Measurements from ENCODE around the gene DPCD. TPM values are rescaled to one million over a fixed set of nuclear protein-coding genes. Genes with fewer than 3 reads are reported as not detected.

DPCD gene
- polyA plus RNA-seq, 1 donor from 2014 or later: 234 TPM

DNA sequence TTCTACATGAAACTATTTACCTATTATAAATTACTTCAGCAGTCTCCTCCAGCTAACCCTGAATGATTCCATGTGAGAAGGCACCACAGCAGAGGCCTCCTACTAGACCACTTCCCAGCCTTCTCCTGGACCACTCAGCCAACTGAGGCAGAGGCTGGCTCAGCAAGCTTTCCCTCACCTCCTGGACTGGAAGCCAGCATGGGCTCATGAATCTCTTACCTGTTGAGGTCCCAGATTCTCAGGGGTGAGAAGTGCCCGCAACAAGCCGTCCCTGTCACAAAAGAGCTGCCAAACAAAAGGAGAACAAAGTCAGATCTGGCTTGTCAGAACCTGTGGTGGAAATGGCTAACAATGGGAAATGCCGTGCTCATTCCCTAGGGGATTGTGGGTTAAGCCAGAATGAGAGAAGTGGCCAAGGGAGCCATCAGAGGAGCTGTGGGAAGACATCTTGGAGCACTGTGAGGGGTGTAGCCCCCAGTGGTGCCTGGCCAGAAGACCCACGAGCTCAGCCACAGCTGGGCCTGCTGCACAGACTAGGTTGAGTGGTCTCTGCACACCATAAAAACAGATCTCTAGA lies 36.5 kb downstream of the DPCD start:
- Histone ChIP-seq H3K9me3 (ENCODE audit: low read length) (no peaks in the 10 kb centered on the region), H3K27ac (ENCODE audit: low read length) (no peak overlapping the region), H3K4me2 (ENCODE audit: low read length) (no peak overlapping the region), H3K27me3 (ENCODE audit: insufficient read depth, low read depth, low read length) (peaks cover 40% of the 10 kb centered on the region), H3F3A (ENCODE audit: insufficient read depth, low read length, poor library complexity, severe bottlenecking) (no peaks in the 10 kb centered on the region), H4K20me1 (ENCODE audit: insufficient read depth) (no peaks in the 10 kb centered on the region), H3K36me3 (ENCODE audit: insufficient read depth, low read length) (no peaks in the 10 kb centered on the region), H3K4me3 (ENCODE audit: low read length) (no peak overlapping the region), H3K9me2 (ENCODE audit: insufficient read depth, low read length) (no peaks in the 10 kb centered on the region), H3K9ac (ENCODE audit: low read length) (no peak overlapping the region), H2AFZ (ENCODE audit: low read depth, low read length) (no peak overlapping the region), H3K79me2 (replicated peaks; ENCODE audit: insufficient read depth, low read length) (no peaks in the 10 kb centered on the region)
- TF ChIP-seq SMC3 (conservative IDR thresholded peaks at IDR 0.05; ENCODE audit: poor library complexity) (no peak), REST (IDR thresholded peaks at IDR 0.05; ENCODE audit: borderline replicate concordance) (no peak), TAF1 (IDR thresholded peaks at IDR 0.05; ENCODE audit: low read depth) (no peak), CTCF (IDR thresholded peaks at IDR 0.05; ENCODE audit: poor library complexity, severe bottlenecking) (no peak), MXI1 (conservative IDR thresholded peaks at IDR 0.05; ENCODE audit: poor library complexity, severe bottlenecking) (no peak), POLR2AphosphoS5 (IDR thresholded peaks at IDR 0.05) (no peak), RAD21 (conservative IDR thresholded peaks at IDR 0.05) (no peak), EP300 (conservative IDR thresholded peaks at IDR 0.05; ENCODE audit: poor library complexity, severe bottlenecking) (no peak), EZH2 (IDR thresholded peaks at IDR 0.05; ENCODE audit: borderline replicate concordance, insufficient read depth, low read length, poor library complexity, severe bottlenecking) (no peak)

DNA sequence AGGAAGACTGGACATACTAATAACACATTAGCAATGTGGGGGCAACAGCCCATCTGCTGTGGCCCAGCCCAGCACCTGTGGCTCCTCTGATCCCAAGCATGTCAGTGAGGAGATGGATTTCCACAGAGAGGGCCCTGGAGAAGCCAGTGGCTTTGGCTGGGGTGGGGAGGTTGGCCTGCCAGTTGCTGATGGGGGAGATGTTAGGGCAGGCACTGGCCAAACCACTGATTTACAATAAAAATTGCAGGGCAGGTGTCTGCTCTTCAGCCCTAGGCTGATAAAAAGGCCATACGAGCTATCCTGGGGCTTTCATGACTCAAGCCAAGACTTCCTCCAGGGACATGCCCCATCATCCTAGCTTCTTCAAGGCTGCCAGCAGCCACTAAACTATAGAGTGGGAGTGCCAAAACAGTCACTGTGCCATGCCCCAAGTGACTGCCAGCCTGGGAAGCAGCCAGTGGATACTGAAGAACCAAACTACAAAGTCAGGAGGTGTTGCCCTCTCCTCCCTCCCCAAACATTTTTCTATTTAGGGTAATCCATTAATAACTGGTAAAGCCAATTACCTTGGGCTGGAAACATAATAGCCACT lies 37.8 kb downstream of the DPCD start:
- no peaks in the 10 kb centered on the region for H3K79me2 ChIP-seq (replicated peaks; ENCODE audit: insufficient read depth, low read length)
- no peak overlapping the region for H3K4me3 ChIP-seq (ENCODE audit: low read length)
- H3K9me2 ChIP-seq (ENCODE audit: insufficient read depth, low read length): no peaks in the 10 kb centered on the region
- TF ChIP-seq MXI1 (conservative IDR thresholded peaks at IDR 0.05; ENCODE audit: poor library complexity, severe bottlenecking) (no peak), EP300 (conservative IDR thresholded peaks at IDR 0.05; ENCODE audit: poor library complexity, severe bottlenecking) (no peak), CTCF (IDR thresholded peaks at IDR 0.05; ENCODE audit: poor library complexity, severe bottlenecking) (no peak), EZH2 (IDR thresholded peaks at IDR 0.05; ENCODE audit: borderline replicate concordance, insufficient read depth, low read length, poor library complexity, severe bottlenecking) (no peak), RAD21 (conservative IDR thresholded peaks at IDR 0.05) (no peak), TAF1 (IDR thresholded peaks at IDR 0.05; ENCODE audit: low read depth) (no peak), POLR2AphosphoS5 (IDR thresholded peaks at IDR 0.05) (no peak), SMC3 (conservative IDR thresholded peaks at IDR 0.05; ENCODE audit: poor library complexity) (no peak), REST (IDR thresholded peaks at IDR 0.05; ENCODE audit: borderline replicate concordance) (no peak)
- H3K27me3 ChIP-seq (ENCODE audit: insufficient read depth, low read depth, low read length): peaks cover 40% of the 10 kb centered on the region
- no peaks in the 10 kb centered on the region for H3K36me3 ChIP-seq (ENCODE audit: insufficient read depth, low read length)
- H2AFZ ChIP-seq (ENCODE audit: low read depth, low read length): no peak overlapping the region
- no peak overlapping the region for H3K27ac ChIP-seq (ENCODE audit: low read length)
- H3K9ac ChIP-seq (ENCODE audit: low read length): no peak overlapping the region
- H3F3A ChIP-seq (ENCODE audit: insufficient read depth, low read length, poor library complexity, severe bottlenecking): no peaks in the 10 kb centered on the region
- no peaks in the 10 kb centered on the region for H3K9me3 ChIP-seq (ENCODE audit: low read length)
- no peak overlapping the region for H3K4me2 ChIP-seq (ENCODE audit: low read length)
- H4K20me1 ChIP-seq (ENCODE audit: insufficient read depth): no peaks in the 10 kb centered on the region

Data from neural cell (in vitro differentiated cells).